Stimulated activated CD8-positive, alpha-beta memory T cell treated with anti-CD3 and anti-CD28 coated beads, Interleukin-15, amount 100 ng/mL, for 24 hours (primary cell): Measurements from ENCODE around the gene ATXN7L1.

Experiments used
- DNase-seq: peaks from one replicate; pipeline ENCODE4 v3.0.0-alpha.2; 2020; ENCODE audit warnings: low read depth

ATXN7L1 gene, protein sequence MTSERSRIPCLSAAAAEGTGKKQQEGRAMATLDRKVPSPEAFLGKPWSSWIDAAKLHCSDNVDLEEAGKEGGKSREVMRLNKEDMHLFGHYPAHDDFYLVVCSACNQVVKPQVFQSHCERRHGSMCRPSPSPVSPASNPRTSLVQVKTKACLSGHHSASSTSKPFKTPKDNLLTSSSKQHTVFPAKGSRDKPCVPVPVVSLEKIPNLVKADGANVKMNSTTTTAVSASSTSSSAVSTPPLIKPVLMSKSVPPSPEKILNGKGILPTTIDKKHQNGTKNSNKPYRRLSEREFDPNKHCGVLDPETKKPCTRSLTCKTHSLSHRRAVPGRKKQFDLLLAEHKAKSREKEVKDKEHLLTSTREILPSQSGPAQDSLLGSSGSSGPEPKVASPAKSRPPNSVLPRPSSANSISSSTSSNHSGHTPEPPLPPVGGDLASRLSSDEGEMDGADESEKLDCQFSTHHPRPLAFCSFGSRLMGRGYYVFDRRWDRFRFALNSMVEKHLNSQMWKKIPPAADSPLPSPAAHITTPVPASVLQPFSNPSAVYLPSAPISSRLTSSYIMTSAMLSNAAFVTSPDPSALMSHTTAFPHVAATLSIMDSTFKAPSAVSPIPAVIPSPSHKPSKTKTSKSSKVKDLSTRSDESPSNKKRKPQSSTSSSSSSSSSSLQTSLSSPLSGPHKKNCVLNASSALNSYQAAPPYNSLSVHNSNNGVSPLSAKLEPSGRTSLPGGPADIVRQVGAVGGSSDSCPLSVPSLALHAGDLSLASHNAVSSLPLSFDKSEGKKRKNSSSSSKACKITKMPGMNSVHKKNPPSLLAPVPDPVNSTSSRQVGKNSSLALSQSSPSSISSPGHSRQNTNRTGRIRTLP

DNA sequence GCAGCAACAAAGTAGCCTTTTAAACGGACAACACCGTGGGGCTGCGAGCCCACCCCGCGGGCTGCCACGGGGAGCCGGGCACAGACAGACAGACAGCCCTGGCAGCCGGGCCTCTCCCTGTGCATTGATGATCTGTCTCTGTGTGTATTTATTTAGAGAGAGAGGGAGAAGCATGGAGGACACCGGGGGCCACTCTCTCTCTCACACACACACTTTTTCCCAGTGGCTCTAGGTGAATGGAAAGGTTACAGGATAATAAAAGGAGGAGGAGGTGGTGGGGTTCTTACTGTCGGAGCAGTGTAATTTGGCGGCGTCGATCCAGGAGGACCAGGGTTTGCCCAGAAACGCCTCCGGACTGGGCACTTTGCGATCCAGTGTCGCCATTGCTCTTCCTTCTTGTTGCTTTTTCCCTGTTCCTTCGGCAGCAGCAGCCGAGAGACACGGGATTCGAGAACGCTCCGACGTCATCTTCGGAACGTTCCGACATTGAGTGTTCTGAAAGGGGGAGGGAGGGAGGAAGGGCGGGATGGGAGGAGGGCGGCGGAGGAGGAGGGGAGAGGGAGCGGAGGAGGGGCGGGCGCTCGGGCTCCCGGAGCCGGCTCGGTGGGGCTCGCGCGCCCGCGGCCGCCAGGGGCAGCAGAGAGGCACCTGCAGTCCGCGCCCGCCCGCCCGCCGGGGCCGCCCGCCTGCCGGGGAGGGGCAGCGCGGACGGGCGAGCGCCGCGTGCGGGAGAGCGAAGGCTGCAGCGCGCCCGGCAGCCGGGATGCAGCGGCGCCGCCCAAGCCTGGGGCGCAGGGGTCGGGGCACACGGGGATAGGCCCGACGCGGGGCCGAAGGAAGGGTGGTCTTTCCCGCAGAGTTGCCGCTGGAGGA, at the start of gene ATXN7L1:
Gene ATXN7L1 (minus strand): TSS at position 509 of the 873 bp plus-strand sequence. CDS start 41 bp downstream, at position 468.
- peak; percentile 74 for DNase-seq

DNA sequence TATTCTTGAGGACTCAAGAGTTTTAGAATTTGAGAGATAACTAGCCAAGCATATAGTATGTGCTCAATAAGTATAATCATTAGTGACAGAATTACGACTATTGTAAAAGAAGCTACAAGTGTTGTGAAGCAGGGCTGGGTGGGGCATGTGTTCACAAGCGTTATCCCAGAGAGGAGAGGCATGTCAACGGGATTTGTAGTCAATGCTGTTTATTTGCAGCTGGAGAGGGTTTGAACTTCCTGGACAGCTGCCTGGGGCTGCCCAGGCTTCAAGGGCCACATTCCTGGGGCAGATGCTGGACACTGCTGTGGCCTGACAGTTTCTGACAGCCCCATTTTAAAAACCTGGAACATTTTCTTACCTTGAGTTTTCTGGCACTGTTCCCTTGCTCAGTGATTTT, 49.7 kb upstream of the ATXN7L1 start:
- no peak for DNase-seq

DNA sequence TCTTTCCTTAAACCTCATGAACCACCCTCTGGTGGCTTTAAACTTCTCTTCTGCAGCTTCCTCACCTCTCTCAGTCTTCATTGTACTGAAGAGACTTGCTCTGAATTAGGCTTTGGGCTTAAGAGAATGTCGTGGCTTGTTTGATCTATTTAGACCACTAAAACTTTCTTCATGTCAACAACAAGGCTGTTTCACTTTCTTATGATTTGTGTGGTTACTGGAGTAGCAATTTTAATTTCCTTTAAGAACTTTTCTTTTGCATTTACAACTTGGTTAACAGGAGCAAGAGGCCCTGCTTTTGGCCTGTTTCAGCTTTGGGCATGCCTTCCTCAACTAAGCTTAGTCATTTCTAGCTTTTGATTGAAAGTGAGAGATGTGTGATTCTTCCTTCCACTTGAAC, 48.5 kb upstream of the ATXN7L1 start:
- no peak for DNase-seq

DNA sequence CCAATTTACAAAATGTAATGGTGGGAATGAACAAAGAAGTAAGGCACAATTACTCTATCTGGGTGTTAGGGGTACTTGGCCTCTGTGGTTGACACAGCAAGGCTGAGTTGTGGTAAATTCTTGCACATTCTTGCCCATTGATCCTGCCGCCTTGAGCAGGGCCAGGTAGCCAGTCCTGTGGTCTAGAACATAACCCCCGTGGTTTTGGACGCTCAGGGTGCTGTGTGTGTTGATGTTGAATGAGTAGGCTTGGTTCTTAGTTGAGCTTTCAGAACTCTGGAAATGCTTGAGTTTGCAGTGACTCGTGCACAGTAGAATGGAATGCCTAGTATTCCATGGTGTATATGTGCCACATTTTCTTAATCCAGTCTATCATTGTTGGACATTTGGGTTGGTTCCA, 44.4 kb upstream of the ATXN7L1 start:
- DNase-seq, result no peak

DNA sequence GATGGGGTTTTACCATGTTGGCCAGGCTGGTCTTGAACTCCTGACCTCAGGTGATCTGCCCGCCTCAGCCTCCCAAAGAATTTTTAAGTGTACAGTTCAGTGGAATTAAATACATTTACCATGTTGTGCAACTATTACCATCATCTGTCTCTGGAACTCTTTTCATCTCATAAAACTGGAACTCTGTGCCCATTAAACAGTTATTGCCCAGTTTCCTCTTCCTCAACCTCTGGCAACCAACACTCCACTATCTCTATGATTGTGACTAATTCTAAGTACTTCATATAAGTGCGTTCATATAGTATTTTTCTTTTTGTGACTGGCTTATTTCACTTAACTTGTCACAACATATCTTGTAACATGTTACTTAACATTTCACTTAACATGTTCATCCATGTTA, 41.3 kb upstream of the ATXN7L1 start:
- DNase-seq, result no peak

DNA sequence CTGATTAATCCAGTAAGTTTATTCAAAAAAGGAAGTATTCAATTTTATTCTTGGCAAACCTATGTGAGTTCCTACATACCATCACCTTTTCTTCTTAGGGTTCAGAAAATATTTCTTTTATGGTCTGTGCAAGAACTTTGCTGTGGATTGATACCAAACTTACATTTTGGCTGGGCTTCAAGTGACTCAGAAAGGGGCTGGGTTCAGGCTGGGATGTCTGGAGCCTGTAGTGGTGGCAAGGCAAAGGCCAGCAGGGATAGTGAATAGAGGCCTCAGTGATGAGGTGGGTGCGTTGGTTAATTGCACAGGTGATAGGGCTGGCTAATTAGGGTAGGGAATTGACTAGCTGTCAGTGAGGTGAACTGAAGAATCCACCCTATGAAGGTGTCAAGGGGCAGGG, 40.2 kb upstream of the ATXN7L1 start:
- no peak for DNase-seq

DNA sequence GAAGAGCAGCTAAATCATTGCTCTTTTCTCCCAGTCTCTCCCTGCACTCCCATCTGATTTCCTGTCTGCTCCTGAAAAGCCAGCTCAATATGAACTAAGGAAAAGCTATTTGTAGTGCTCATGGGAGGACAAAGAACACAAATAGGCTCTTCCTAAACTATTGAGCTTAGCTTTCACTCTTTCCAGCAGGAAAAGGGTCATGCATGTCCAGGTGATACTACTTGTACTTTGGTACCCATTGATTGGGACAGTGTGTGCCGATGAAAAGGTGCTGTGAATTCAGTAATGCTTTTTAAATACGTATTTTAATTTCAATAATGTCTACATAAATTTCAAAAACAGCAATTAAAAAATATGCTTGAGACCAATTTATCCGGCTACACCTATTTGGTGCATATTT, 37.5 kb upstream of the ATXN7L1 start:
- no peak for DNase-seq

DNA sequence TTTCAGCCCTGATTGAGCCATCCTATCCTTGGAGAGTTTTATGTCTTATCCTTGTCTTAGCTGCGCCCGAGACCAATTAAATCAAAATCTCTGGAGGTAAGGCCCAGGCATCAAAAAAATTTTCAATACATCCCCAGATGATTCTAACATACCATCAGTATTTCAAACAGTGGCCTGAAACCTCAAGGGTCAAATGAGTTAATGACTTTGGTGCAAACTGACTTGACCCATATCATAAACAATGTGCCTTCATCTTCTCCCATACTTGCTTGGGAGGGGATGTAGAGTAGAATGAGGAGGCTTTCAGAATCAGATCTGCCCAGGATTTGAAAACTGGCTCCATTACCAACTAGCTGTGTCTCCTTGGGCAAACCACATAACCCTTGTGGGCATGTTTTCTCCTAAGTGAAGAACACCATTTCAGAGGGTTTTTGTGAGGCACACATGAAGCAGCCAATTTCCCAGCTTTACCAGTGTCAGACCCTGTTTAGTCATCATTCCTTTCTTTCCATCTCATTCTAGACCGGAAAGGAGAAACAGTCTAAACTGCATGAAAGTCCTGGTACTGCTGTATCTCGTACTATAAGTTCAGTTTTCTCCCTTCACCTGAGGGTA, 35.7 kb upstream of the ATXN7L1 start:
- DNase-seq, result no peak

DNA sequence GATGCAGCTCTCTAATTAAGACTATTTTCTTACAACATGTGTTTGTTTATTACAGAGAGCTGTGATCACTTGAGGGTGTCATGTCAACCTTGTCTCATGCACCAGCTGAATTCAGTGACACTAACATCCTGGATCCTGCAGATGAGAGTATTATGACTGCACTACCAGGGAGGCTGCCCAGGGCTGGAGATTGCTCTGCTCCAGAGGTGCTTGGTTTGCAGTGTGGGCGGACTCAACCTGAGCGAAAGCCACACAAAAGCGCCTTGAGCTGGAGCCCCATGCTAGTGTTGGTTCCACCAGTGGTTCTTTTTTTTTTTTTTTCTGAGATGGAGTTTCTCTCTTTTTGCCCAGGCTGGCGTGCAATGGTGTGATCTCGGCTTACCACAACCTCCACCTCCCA, 33.8 kb upstream of the ATXN7L1 start:
- DNase-seq, result no peak

DNA sequence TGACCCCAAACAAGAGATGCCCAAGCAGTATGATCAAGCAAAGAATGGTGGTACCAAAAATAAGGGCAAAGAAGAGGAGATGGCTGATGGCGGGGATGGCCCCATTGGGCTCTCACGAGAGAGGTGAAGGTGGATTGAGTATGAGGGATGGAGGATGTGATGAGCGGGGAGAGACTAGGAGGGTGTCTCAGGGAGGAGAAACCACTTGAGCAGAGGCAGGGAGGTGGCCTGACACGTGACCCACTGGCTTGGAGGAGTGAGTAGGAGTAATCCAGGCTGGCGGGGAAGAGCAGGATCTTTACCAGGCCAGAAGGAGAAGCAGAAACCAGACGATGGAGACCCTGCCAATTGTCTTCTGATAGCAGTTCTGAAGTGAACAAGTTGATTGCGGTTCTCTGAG, 33.3 kb upstream of the ATXN7L1 start:
- no peak for DNase-seq

DNA sequence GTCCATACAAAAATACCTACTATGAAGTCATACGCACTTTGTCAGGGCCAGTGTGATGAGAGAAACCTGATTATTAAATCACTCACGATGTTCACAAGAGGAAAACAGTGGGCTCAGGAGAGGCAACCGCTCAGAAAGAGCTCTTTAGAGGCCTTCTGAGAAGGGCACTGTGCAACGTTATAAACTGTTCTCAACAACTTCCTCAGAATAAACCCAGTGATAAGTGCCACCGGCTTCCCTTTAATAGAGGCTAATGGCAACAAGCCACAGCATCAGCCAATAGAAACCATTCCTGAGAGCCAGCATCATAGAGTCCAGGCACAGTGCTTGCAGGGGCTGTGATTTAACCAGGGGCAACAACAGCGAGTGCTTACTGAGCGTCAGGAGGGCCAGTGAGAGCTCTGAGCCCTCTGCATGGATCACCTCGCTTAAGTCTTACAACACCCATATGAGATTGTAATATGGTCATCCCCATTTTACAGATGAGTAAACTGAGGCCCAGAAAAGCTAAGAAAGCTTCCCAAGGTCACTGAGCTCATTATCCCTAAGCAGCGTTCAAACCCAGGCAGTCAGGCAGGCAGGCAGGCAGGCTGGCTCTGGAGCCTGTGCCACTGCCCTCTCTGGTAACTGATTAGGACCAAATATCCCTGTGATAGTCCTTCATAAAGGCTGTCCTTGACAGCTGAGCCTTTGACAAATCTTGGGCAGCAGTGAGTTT, 30.9 kb upstream of the ATXN7L1 start:
- DNase-seq, result no peak

DNA sequence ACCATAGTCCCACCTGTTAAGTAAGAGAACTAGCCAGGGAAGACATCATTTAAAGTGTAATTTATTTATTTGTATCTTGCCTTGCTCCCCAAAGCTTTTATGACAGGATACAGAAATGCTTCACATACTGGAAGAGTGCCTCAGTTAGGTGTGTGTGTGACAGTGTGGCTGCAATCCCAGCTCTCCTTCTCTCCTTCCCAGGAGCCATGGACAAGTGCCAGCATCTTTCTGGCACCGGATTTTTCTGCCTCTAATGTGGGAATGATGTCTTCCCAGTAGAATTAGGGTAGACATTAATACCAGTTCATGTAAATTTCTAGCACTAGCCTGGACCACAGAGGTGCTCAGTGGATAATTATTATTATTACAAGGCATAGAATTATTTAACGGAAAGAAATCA, 30.3 kb upstream of the ATXN7L1 start:
- no peak for DNase-seq

DNA sequence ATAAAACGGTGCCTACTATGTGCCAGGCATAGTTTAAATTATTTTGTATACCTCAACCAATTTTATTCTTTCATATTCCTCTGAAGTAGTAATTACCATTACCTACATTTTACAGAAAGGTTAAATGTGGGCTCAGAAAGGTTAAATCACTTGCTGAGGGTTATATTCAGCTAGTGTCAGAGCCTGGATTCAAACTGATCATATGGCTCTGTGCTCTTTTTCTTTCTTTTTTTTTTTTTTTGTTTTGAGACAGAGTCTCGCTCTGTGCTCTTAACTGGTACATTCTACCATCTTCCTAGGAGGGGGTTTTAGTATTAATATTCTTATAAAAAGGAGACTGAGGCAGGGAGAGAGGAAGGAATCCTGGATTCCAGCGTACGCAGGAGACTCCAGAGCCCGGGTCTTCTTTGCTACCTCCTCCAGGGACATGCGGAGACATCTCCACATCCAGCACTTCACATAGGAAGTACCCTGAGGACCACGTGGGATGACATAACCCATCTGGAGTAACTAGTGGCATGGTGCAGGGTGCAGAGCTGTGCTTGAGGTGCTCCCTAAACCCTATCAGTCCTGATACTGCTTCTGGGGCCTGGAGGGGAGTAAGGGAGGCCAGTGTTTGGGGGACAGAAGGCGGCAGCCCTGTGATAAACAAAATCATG, 29.6 kb upstream of the ATXN7L1 start:
- no peak for DNase-seq

DNA sequence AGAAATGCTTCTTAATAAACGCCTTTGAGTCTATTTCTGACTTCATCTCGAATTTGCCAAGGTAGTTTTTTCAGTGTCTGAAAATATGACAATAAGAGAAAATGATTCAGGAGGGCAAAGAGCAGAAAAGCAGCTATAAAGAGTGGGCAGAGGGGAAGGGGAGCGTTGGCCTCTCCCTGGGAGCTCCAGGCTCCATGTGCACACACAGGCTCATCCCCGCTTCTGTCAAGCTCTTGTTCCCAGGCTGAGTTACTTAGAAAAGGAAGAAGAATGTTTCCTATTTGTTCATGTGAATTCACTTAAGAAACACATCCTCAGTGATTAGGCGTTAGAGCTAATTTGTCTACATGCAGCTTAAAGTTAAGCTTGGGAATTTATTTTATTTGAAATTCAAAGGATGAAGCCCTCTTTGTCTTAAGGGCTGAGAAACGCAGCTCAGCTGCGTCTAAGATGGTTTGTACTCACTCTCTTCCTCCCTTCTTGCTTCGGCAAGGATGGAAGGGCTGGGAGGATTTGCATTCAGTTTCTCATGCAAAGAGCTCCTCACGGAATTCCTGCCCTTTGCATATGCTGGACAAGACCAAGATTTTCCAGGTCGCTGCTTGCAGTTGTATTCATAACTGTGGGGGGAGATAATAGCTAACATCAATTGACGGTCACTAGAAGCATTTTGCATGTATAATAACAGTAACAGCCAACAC, 29.0 kb upstream of the ATXN7L1 start:
- no peak for DNase-seq

DNA sequence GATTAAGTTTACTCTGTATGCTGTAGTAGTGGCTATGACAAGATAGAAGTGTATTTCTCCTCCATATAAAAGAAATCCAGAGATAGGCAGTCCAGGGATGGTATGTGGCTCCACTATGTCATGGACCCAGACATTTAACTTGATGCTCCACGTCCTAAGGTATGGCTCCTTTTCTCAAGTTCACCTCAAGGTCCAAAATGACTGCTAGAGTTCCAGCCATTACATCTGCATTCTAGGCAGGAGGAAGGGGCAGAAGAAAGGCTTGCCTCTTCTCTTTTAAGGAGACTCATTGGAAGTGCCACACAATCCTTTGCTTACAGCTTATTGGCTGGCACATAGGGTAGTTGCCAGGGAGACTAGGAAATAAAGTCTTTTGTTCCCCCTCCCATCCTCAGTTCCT, 27.7 kb upstream of the ATXN7L1 start:
- no peak for DNase-seq

DNA sequence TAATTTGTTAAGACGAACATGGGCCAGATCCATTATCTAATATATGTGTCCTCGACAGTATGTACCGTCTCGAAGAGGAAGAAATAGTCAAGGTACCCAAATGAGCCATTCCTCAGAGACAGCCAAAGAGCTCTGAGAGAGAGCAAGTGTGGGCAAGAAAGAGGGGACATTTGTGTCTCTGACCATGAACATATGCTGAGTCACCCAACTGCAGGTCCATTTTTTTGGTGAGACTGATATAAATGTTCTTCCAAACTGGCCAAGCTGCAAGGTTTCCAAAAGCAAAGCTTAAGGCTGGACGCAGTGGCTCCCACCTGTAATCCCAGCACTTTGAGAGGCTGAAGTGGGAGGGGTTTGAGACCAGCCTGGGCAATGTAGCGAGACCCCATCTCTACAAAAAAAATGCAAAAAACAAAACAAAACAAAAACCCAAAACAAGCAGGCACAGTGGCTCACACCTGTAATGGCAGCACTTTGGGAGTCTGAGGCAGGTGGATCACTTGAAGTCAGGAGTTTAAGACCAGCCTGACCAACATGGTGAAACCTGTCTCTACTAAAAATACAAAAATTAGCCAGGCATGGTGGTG, 26.0 kb upstream of the ATXN7L1 start:
- DNase-seq, result no peak

DNA sequence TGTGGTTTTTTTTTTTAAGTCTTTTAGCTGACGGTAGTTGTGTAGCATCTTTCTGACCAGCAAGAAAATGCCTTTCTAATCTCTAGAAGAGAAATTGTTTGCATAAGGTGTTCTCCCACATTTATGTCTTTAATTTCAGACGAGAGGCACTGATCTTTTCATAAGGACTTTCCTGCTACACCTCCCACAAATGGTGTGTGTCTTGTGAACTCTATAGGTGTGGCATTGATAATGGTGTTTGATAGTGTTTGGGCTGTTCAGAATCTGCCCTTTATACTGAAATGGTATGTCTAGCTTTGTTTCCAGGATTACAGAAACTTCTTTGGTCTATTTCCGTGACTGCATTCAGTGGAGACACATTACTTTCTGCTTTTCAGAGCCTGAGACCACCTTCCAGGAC, 21.6 kb upstream of the ATXN7L1 start:
- no peak for DNase-seq

DNA sequence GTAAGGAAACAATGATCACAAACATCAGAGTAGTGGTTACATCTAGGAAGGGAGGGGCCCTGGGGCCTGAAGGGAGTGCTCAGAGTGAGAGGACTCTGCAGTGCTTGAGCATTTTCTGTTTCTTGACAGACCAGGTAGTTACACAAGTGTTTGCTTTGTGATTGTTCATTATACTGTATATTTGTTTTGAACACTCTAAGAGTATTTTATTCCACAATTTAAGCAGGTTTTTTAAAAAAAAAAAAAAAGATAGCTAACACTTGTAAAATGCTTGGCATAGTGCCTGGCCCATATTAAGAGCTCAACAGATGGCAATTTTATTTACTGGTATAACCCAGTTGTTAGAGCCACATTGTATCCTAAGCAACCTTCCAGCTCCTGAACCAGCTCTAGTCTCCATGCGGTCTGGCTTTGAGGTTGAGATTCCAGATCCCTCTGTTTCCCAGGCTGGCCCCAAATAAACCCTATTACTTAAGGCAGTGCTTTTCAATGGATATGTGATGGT, 20.1 kb upstream of the ATXN7L1 start:
- no peak for DNase-seq

DNA sequence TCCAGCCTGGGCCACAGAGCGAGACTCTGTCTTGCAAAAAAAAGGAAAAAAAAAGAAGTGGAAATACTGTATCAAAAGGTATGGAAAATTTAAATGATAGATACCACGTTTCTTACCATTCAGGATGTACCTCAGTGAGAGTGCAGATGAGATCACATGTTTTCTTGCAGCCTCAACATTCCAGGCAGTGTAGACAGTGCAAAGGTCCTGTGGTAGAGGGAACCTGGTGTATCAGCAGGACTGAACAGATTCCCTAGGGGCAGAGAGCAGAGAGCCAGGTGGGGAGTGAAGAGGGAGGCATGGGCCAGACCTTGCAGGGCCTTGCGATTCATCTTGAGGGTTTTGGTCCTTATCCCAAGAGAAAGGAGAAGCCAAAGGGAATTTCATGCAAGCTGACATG, 17.7 kb upstream of the ATXN7L1 start:
- DNase-seq, result no peak
